Glutamatergic neuron (in vitro differentiated cells): Measurements from ENCODE around the gene BMPR1A. TPM values are rescaled to one million over a fixed set of nuclear protein-coding genes. Genes with fewer than 3 reads are reported as not detected.
A peak's percentile ranks its signal among the peaks of the same experiment; 100 is the strongest.

Source experiments
- DNase-seq: peaks from one replicate; pipeline ENCODE4 v3.0.0; 2022
- H3K27ac Mint-ChIP-seq: one replicate; pipeline ENCODE4 v1.8.0; 2020; ENCODE audit warnings: mild to moderate bottlenecking, mixed read lengths, inconsistent platforms; ENCODE audit not compliant: unreplicated experiment
- H3K27me3 Mint-ChIP-seq: one replicate; pipeline ENCODE4 v1.8.0; 2020; ENCODE audit warnings: mild to moderate bottlenecking, moderate library complexity, mixed read lengths, inconsistent platforms; ENCODE audit not compliant: unreplicated experiment
- H3K36me3 Mint-ChIP-seq: one replicate; pipeline ENCODE4 v1.8.0; 2020; ENCODE audit warnings: mild to moderate bottlenecking, mixed read lengths, inconsistent platforms; ENCODE audit not compliant: unreplicated experiment
- H3K4me1 Mint-ChIP-seq: one replicate; pipeline ENCODE4 v1.8.0; 2020; ENCODE audit warnings: mild to moderate bottlenecking, low read depth, mixed read lengths, inconsistent platforms; ENCODE audit not compliant: unreplicated experiment
- H3K4me3 Mint-ChIP-seq: one replicate; pipeline ENCODE4 v1.8.0; 2020; ENCODE audit warnings: mild to moderate bottlenecking, mixed read lengths, inconsistent platforms; ENCODE audit not compliant: unreplicated experiment
- H3K9me3 Mint-ChIP-seq: one replicate; pipeline ENCODE4 v1.8.0; 2020; ENCODE audit warnings: mild to moderate bottlenecking, moderate library complexity, mixed read lengths, inconsistent platforms; ENCODE audit not compliant: unreplicated experiment
- total RNA-seq: library from RNA; stranded (reverse); fragmentation: NEBNext Ultra II Directional; extraction: Animal tissue kit (Norgen Biotek cat#: 25700); gene quantifications from one replicate; pipeline ENCODE4 v1.2.1, GENCODE V29; 2021; ENCODE audit not compliant: unreplicated experiment
- TF ChIP-seq, protein P1 (sequence below): fragments of 200-600 bp; sonication (generic); IDR thresholded peaks from one replicate; pipeline ENCODE4 v1.5.0; 2021; ENCODE audit not compliant: partially characterized antibody, unreplicated experiment

The BMPR1A gene
- total RNA-seq, 1 donor from 2014 or later = 27.7 TPM

DNA sequence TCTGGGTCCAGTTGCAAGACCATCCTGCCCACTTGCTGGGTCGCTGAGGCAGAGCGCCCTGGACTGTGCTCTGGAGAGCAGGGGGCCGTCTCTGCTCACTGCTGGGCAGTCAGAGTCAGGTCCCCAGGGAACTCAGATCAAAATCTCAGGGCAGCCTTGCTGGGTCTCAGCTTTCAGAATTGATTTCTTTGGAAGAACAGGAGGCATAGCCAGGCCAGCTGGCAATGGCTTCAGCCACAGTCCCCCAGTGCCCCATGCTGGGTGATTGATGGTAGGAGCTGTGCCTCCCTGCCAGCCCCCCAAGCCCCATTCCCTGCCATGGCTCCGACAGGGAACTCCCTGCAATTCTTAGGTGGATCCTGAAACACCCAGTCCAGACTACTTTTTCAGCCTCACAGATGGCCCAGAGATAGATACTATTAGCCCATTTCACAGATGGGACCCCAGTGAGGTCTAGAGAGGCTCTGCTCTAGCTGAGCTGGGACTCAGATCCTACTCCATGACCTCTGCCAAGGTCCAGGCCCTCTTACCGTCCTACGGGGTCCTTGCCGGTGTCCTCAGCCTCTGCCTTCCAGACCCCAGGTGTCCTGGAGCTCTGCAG lies 200.5 kb downstream of the BMPR1A start:
- TF ChIP-seq, protein P1, sequence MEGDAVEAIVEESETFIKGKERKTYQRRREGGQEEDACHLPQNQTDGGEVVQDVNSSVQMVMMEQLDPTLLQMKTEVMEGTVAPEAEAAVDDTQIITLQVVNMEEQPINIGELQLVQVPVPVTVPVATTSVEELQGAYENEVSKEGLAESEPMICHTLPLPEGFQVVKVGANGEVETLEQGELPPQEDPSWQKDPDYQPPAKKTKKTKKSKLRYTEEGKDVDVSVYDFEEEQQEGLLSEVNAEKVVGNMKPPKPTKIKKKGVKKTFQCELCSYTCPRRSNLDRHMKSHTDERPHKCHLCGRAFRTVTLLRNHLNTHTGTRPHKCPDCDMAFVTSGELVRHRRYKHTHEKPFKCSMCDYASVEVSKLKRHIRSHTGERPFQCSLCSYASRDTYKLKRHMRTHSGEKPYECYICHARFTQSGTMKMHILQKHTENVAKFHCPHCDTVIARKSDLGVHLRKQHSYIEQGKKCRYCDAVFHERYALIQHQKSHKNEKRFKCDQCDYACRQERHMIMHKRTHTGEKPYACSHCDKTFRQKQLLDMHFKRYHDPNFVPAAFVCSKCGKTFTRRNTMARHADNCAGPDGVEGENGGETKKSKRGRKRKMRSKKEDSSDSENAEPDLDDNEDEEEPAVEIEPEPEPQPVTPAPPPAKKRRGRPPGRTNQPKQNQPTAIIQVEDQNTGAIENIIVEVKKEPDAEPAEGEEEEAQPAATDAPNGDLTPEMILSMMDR = no peak
- peak; percentile 63 for DNase-seq
- Mint-ChIP-seq H3K27me3 (peaks cover 21% of the 10 kb centered on the region), H3K4me1 (peaks cover 24% of the 10 kb centered on the region), H3K27ac (peak overlapping the region; percentile 99), H3K4me3 (peak overlapping the region; percentile 79), H3K36me3 (peaks cover 9% of the 10 kb centered on the region), H3K9me3 (peaks cover 16% of the 10 kb centered on the region)

DNA sequence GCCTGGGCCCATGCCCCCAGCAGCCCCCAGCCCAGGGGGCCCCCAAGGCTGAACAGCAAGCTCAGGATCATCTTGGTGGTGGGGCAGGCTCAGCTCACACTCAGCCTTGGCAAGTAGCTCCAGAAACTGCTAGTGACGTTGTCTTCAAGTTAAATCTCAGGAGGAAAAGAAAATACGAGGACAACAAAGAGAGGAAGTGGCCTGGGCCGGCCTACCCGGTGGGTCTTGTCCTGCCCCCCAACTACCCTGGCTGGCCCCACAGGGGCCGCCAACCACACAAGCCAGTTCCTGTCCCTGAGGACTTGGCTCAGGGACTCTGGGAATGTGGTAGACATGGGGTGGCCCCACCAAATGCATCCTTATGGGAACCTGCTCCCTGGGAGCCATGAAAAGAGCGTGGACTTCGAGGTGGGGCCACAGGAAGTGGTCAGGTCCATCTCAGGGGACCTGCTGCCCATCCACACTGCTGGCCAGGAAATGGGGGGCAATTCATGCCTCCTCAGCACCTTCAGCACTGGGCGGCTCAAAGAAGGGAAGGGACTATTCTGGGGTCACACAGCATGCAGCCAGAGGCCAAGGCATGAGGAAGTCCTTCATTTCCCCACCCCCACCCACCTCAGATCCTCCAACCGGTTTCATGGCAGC lies 201.2 kb downstream of the BMPR1A start, which contains the start of gene MMRN2:
MMRN2 (minus strand) TSS at position 145 of the 645 bp plus-strand sequence; CDS start at position 71, 74 bp downstream.
- peaks cover 3% of the 10 kb centered on the region for H3K36me3 Mint-ChIP-seq
- DNase-seq = no peak
- H3K4me3 Mint-ChIP-seq = peak within 1 kb of the TSS; percentile 92
- H3K27ac Mint-ChIP-seq = peak within 1 kb of the TSS; percentile 99
- peaks cover 13% of the 10 kb centered on the region for H3K9me3 Mint-ChIP-seq
- peaks cover 24% of the 10 kb centered on the region for H3K4me1 Mint-ChIP-seq
- H3K27me3 Mint-ChIP-seq = peaks cover 16% of the 10 kb centered on the region
- TF ChIP-seq, protein P1 = no peak

DNA sequence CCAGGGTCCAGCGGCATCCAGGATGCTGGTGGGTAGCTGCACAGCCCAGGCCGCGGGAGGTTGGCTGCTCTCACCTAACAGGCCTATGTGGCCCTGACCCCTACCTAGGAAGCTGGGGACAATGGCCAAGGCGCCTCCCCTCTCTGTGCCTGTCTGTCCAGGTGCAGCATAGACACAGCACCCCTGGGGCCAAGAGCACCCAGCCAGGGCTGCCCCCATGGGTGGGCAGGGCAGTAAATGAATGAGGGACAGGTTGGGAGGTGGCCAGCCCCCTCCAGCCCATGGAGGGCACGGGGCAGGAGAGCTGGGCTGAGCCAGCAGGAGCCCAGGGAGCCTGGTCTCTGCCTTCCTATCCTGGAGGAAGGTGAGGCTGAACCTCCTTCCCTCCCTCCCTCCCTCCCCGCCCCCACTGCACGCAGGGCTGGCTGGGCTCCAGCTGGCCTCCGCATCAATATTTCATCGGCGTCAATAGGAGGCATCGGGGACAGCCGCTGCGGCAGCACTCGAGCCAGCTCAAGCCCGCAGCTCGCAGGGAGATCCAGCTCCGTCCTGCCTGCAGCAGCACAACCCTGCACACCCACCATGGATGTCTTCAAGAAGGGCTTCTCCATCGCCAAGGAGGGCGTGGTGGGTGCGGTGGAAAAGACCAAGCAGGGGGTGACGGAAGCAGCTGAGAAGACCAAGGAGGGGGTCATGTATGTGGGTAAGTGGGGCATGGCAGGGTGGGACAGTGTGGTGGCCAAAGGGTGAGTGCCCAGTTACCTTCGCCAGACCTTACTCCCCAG lies 201.9 kb downstream of the BMPR1A start, which contains the start of gene SNCG:
SNCG (plus strand) TSS at position 484 of the 785 bp plus-strand sequence; CDS start at position 583, 99 bp downstream.
- Mint-ChIP-seq H3K9me3 (peaks cover 13% of the 10 kb centered on the region), H3K36me3 (no peaks in the 10 kb centered on the region), H3K27ac (peak within 1 kb of the TSS; percentile 99), H3K27me3 (peaks cover 15% of the 10 kb centered on the region), H3K4me3 (peak within 1 kb of the TSS; percentile 92), H3K4me1 (peaks cover 24% of the 10 kb centered on the region)
- TF ChIP-seq, protein P1 = no peak
- peak; percentile 88 for DNase-seq

DNA sequence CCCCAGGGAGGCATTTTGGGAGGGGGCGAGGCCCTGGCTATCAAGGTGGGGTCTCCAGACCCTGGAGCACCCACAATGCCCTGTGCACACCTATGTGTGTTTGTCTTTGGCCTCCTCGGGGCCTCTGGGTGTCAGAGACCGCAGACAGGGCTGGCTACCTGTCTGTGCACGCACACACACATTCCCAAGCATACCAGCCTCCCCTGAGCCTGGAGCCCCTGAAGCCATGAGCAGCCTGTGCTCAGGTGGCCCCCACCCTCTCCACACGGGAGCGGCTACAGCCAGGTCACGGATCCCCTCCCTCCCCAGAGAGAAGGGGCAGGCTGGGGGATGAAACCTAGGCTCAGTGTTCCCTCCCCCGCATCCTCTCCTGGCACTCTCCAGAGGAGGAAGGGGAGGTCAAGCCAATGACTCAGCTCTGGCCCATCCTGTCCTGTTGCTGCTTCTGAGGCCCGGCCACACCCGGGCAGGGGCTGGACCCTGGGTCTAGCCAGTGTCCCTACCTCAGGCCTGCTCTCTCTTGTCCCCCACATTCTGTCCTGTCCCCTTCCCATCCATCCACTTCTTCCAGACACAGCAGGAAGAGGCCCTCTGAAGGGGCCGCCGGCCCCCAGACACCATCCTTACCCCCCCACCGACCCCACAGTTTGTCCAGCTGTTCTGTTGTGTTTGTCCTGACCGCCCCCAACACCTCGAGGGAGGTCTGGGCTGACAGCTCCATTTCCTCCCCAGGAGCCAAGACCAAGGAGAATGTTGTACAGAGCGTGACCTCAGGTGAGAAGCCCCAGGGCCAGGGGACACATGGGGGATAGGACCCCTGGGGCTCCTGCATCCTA lies 202.7 kb downstream of the BMPR1A start:
- H3K27me3 Mint-ChIP-seq = peaks cover 15% of the 10 kb centered on the region
- peaks cover 20% of the 10 kb centered on the region for H3K4me1 Mint-ChIP-seq
- H3K27ac Mint-ChIP-seq = peak overlapping the region; percentile 99
- TF ChIP-seq, protein P1 = no peak
- H3K9me3 Mint-ChIP-seq = peaks cover 13% of the 10 kb centered on the region
- H3K36me3 Mint-ChIP-seq = no peaks in the 10 kb centered on the region
- no peak for DNase-seq
- peak overlapping the region; percentile 92 for H3K4me3 Mint-ChIP-seq
